ENCODE measurements around the gene B4GALNT2. TPM values are rescaled to one million over a fixed set of nuclear protein-coding genes. Genes with fewer than 3 reads are reported as not detected.

B4GALNT2 gene
- total RNA-seq, 1 donor from 2014 or later: not detected

- DNase-seq (ENCODE audit: extremely low spot score in 2 of 2): no peak
- peak overlapping the region; percentile 96 for H3K27ac ChIP-seq
- H3K27me3 ChIP-seq: no peaks in the 10 kb centered on the region
- peak overlapping the region; percentile 61 to 63 for H3K4me3 ChIP-seq
- intact Hi-C loops (cut with DNase I): no loop called here
- no peaks in the 10 kb centered on the region for H3K36me3 ChIP-seq
- H3K9me3 ChIP-seq: no peaks in the 10 kb centered on the region
- H3K4me1 ChIP-seq: peaks cover 8% of the 10 kb centered on the region
- TF ChIP-seq POLR2AphosphoS5 (IDR thresholded peaks at IDR 0.05; ENCODE audit: insufficient read depth in 1 of 2, low read depth in 1 of 2) (peak in 1 of 2 donors; percentile 7), POLR2A (IDR thresholded peaks at IDR 0.05) (no peak)
Measured at GRCh38 chr17:49191409-49191916, 58.9 kb downstream of the B4GALNT2 start.

- Histone ChIP-seq H3K27ac (peak overlapping the region; percentile 96), H3K36me3 (no peaks in the 10 kb centered on the region), H3K27me3 (no peaks in the 10 kb centered on the region), H3K4me1 (peaks cover 8% of the 10 kb centered on the region), H3K4me3 (peak overlapping the region; percentile 61 to 63), H3K9me3 (no peaks in the 10 kb centered on the region)
- intact Hi-C loops (cut with DNase I): no loop called here
- TF ChIP-seq POLR2AphosphoS5 (IDR thresholded peaks at IDR 0.05; ENCODE audit: insufficient read depth in 1 of 2, low read depth in 1 of 2) (peak in 1 of 2 donors; percentile 2), CTCF (IDR thresholded peaks at IDR 0.05) (peak in 1 of 3 experiments; percentile 28), POLR2A (IDR thresholded peaks at IDR 0.05) (peak in 1 of 2 donors; percentile 3)
- DNase-seq (ENCODE audit: extremely low spot score in 2 of 2): peak in 1 of 2 donors; percentile 97
Measured at GRCh38 chr17:49191917-49192741, 59.6 kb downstream of the B4GALNT2 start.

GRCh38 chr17:49193513-49194296 lies 61.1 kb downstream of the B4GALNT2 start:
- Histone ChIP-seq H3K27me3 (no peaks in the 10 kb centered on the region), H3K4me3 (peak overlapping the region; percentile 61 to 63), H3K36me3 (no peaks in the 10 kb centered on the region), H3K9me3 (no peaks in the 10 kb centered on the region), H3K27ac (peak overlapping the region; percentile 96), H3K4me1 (peaks cover 8% of the 10 kb centered on the region)
- intact Hi-C loops (cut with DNase I): no loop called here
- no peak for DNase-seq (ENCODE audit: extremely low spot score in 2 of 2)
- TF ChIP-seq POLR2A (IDR thresholded peaks at IDR 0.05) (peak in 1 of 2 donors; percentile 32), CTCF (IDR thresholded peaks at IDR 0.05) (no peak)

- intact Hi-C loops (cut with DNase I): no loop called here
- TF ChIP-seq POLR2AphosphoS5 (IDR thresholded peaks at IDR 0.05; ENCODE audit: insufficient read depth in 1 of 2, low read depth in 1 of 2) (no peak), CTCF (IDR thresholded peaks at IDR 0.05) (no peak), POLR2A (IDR thresholded peaks at IDR 0.05) (no peak)
- peaks cover 8% of the 10 kb centered on the region for H3K4me1 ChIP-seq
- peak overlapping the region; percentile 96 for H3K27ac ChIP-seq
- no peak for DNase-seq (ENCODE audit: extremely low spot score in 2 of 2)
- no peaks in the 10 kb centered on the region for H3K9me3 ChIP-seq
- H3K27me3 ChIP-seq: no peaks in the 10 kb centered on the region
- no peaks in the 10 kb centered on the region for H3K36me3 ChIP-seq
- H3K4me3 ChIP-seq: no peak overlapping the region
Measured at GRCh38 chr17:49194297-49194607, 61.7 kb downstream of the B4GALNT2 start.

GRCh38 chr17:49195751-49196150 lies 63.2 kb downstream of the B4GALNT2 start:
- TF ChIP-seq POLR2A (IDR thresholded peaks at IDR 0.05) (no peak), CTCF (IDR thresholded peaks at IDR 0.05) (no peak), POLR2AphosphoS5 (IDR thresholded peaks at IDR 0.05; ENCODE audit: insufficient read depth in 1 of 2, low read depth in 1 of 2) (no peak)
- DNase-seq (ENCODE audit: extremely low spot score in 2 of 2): no peak
- H3K36me3 ChIP-seq: no peaks in the 10 kb centered on the region
- H3K4me3 ChIP-seq: no peak overlapping the region
- no peaks in the 10 kb centered on the region for H3K27me3 ChIP-seq
- H3K9me3 ChIP-seq: no peaks in the 10 kb centered on the region
- H3K4me1 ChIP-seq: peaks cover 8% of the 10 kb centered on the region
- H3K27ac ChIP-seq: no peak overlapping the region
- intact Hi-C loops (cut with DNase I): no loop called here
